Choroid plexus epithelial cell (primary cell): ENCODE measurements around the gene TTBK1.

Experiments
- DNase-seq: peaks from one replicate; pipeline ENCODE4 v3.0.0-alpha.2; 2010; ENCODE audit warnings: low read depth
- H3K4me3 ChIP-seq: 2 replicates; pipeline ENCODE4 v1.5.1; 2011; ENCODE audit warnings: low read depth, mild to moderate bottlenecking, control low read depth, low read length, moderate library complexity
- CTCF ChIP-seq: conservative IDR thresholded peaks from 2 replicates; pipeline ENCODE4 v1.5.1; 2011; ENCODE audit warnings: low read depth, mild to moderate bottlenecking, control low read depth, inconsistent platforms, low read length, moderate library complexity

Gene TTBK1

DNA sequence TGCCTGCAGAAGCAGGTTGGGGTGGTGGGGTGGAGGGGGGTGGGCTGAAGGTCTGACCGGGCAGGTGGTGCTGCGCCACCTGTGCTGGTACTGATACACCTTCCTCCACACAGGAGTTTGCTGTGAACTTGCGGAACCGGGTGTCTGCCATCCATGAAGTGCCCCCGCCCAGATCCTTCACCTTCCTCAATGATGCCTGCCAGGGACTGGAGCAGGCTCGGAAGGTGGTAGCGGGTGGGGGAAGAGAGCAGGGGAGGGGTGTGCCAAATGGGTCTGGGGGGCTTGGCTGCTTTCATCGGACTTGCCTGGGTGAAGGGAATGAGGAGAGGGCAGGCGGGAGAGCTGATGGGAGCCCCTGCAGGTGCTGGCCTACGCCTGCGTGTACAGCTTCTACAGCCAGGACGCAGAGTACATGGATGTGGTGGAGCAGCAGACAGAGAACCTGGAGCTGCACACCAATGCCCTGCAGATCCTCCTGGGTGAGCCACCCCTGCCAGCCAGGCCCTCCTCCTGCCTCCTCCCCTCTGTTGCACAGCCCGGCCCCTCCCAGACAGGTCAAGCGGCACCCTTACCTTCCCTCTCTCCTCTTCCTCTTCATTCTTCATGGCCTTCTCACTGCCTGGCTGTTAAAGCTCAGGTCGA lies 20.7 kb upstream of the TTBK1 start:
- DNase-seq, result no peak
- no peak for TF ChIP-seq CTCF
- H3K4me3 ChIP-seq, result no peak overlapping the region

GRCh38 chr6:43223175-43223574 lies 20.1 kb upstream of the TTBK1 start:
- H3K4me3 ChIP-seq, result no peak overlapping the region
- no peak for TF ChIP-seq CTCF
- DNase-seq, result no peak

DNA sequence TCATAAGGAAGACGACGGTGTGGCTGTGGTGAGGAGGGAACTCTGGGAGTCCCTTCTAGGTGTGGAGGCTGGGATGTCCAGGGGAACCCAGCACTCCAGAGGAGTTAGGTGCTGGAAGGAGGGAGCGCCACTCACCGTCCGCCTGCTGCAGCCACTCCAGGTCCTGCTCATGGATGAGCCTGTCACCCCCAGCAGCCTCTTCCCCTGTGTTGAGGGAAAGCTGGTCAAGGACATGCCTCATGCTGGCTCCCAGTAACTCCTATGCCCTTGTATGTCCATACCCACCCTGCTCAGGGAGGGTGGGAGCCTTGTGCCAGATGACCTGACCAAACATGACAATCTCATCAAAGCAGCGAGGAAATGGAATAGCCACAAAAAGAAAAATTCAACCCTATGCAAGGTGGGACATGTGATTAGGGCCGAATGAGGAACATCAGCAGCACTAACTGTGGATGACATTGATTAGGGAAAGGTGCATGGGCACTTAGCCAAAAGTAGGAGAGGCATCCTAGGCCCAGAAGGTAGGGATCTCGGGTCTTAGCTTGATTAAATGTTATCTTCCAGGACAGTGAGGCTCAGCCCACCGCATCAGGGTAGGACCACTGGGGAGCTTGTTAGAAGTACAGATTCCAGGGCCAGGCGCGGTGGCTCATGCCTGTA lies 17.0 kb upstream of the TTBK1 start:
- TF ChIP-seq CTCF, result no peak
- no peak overlapping the region for H3K4me3 ChIP-seq
- no peak for DNase-seq

GRCh38 chr6:43228951-43229802 lies 14.1 kb upstream of the TTBK1 start, which contains the start of gene DNPH1:
Gene DNPH1, minus strand, starts transcription at chr6:43229481. Its CDS starts 25 bp downstream, at chr6:43229456.
- peak within 1 kb of the TSS; percentile 73 for H3K4me3 ChIP-seq
- peak; percentile 54 for TF ChIP-seq CTCF
- DNase-seq, result peak; percentile 63

DNA sequence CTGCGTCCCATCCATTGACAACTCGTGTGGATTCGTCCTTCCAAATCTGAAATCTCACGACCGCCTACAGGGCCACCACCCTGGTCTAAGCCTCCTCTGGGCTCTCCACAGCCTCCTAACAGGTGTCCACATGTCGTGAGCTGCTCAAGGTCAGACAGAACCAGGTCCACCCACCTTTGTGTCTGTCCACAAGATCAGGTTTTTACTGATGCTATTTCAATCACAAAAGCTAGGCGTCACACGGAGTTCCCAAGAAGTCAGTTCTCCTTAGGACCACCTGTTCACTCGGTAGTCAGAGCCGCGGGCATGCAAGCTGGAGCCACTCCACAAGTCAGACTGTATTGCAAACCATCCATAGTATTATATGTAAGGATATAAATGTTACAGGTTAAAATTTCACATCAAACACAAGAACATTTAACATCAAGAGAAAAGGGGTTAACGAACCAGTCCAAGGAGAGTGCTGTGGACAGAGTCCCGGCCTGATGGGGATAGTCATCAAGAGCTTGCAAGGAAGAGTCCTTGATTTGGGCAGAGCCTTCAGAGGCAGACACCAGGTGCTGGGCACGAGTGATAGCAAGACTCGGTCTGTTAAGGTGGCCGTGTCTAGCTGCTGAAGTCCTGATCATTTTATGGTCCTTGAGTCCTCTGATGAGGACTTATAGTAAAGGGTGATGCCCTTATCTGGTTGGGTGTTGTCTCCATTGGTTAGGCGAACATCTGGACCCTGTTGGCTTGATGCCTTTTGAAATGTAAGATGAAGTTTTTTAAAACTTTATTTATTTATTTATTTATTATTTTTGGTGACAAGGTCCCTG lies 13.3 kb upstream of the TTBK1 start:
- no peak for TF ChIP-seq CTCF
- no peak overlapping the region for H3K4me3 ChIP-seq
- no peak for DNase-seq

DNA sequence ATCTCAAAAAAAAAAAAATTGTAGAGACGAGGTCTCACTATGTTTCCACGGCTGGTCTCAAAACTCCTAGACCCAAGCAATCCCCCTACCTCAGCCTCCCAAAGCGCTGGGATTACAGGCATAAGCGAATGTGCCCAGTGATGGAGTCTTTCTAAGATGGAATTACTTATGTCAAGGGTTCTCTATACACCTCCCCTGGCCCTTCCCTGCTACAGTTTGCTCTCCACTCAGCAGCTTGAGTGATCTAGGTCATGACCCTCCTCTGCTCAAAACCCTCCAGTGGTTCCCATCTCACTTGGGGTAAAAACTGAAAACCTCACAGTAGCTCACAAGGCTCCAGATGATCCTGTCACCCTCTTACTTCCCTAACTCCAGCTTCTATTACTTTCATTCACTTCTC lies 12.2 kb upstream of the TTBK1 start:
- DNase-seq, result no peak
- H3K4me3 ChIP-seq, result no peak overlapping the region
- TF ChIP-seq CTCF, result no peak
